T-cell (primary cell): ENCODE data around the gene RAB1B. TPM values are rescaled to one million over a fixed set of nuclear protein-coding genes. Genes with fewer than 3 reads are reported as not detected.

ENCODE experiments used
- ATAC-seq, 4 experiments: fragments of 200-7000 bp in 3 of 4; fragments of 150-1000 bp in 1 of 4; cut with Tn5 transposase; replicated peaks in 1 of 4; 1 replicate in 3 of 4; 2 replicates in 1 of 4; pipeline ENCODE4 v1.10.0; 2021; ENCODE audit warnings: moderate library complexity in 3 of 4, mild to moderate bottlenecking in 2 of 4, moderate number of reproducible peaks in 1 of 4
- CTCF ChIA-PET, 2 donors: fragments of 300-600 bp; sonication (Branson Sonifier 250); formaldehyde crosslinking; loops; one replicate each; lab custom pipeline; 2022; ENCODE audit warnings: antibody characterized with exemption in 2 of 2; lab: Charles Lee
- POLR2A ChIA-PET, 2 donors: fragments of 300-600 bp; sonication (Branson Sonifier 250); formaldehyde crosslinking; loops; one replicate each; lab custom pipeline; 2022; ENCODE audit warnings: antibody characterized with exemption in 2 of 2; lab: Charles Lee
- DNase-seq, 35 experiments: peaks; one replicate each; pipeline versions ENCODE4 v3.0.0 to v3.0.0-alpha.2; 2013 to 2023
- H3K27ac ChIP-seq: one replicate; pipeline ENCODE4 v1.5.1; 2013; ENCODE audit warnings: low read length
- H3K27me3 ChIP-seq, 2 experiments: replicated peaks in 1 of 2; 1 replicate in 1 of 2; 2 replicates in 1 of 2; pipeline versions ENCODE4 v1.6.1 to v1.7.0; 2013; ENCODE audit warnings: low read length in 1 of 2, mixed read lengths in 1 of 2; ENCODE audit not compliant: control insufficient read depth in 2 of 2, insufficient read depth in 2 of 2; ENCODE audit errors: extremely low read depth in 1 of 2
- H3K36me3 ChIP-seq, 2 donors: 1 replicate in 1 of 2; 2 replicates in 1 of 2; pipeline versions ENCODE4 v1.6.1 to v1.7.0; 2013; ENCODE audit warnings: low read length in 1 of 2; ENCODE audit not compliant: control insufficient read depth in 2 of 2, insufficient read depth in 1 of 2; ENCODE audit errors: extremely low read depth in 1 of 2
- H3K4me1 ChIP-seq, 2 experiments: 1 replicate in 1 of 2; 2 replicates in 1 of 2; pipeline versions ENCODE4 v1.6.1 to v1.7.0; 2013; ENCODE audit warnings: low read length in 2 of 2, mixed read lengths in 1 of 2; ENCODE audit not compliant: insufficient read depth in 2 of 2, control insufficient read depth in 1 of 2; ENCODE audit errors: extremely low read depth in 1 of 2
- H3K4me3 ChIP-seq, 2 donors: 1 replicate in 1 of 2; 2 replicates in 1 of 2; pipeline versions ENCODE4 v1.5.1 to v1.7.0; 2013; ENCODE audit warnings: mild to moderate bottlenecking in 2 of 2, low read length in 1 of 2, moderate library complexity in 1 of 2; ENCODE audit not compliant: control insufficient read depth in 1 of 2; ENCODE audit errors: extremely low read depth in 1 of 2
- H3K9me3 ChIP-seq: 2 replicates; pipeline ENCODE4 v1.7.0; 2013
- H3K27ac Mint-ChIP-seq, 2 donors: one replicate each; pipeline ENCODE4 v1.8.0; 2020 to 2021; ENCODE audit warnings: mild to moderate bottlenecking in 2 of 2, mixed read lengths in 2 of 2
- H3K27me3 Mint-ChIP-seq, 2 donors: one replicate each; pipeline ENCODE4 v1.8.0; 2021 to 2022; ENCODE audit warnings: mixed read lengths in 2 of 2
- H3K36me3 Mint-ChIP-seq: one replicate; pipeline ENCODE4 v1.8.0; 2021; ENCODE audit warnings: mixed read lengths
- H3K4me1 Mint-ChIP-seq, 3 donors: one replicate each; pipeline ENCODE4 v1.8.0; 2020 to 2022; ENCODE audit warnings: mixed read lengths in 3 of 3, mild to moderate bottlenecking in 1 of 3
- H3K4me3 Mint-ChIP-seq, 3 donors: one replicate each; pipeline ENCODE4 v1.8.0; 2020 to 2022; ENCODE audit warnings: mild to moderate bottlenecking in 3 of 3, mixed read lengths in 3 of 3, moderate library complexity in 3 of 3
- H3K9me3 Mint-ChIP-seq, 3 donors: one replicate each; pipeline ENCODE4 v1.8.0; 2020 to 2022; ENCODE audit warnings: mixed read lengths in 3 of 3
- WGBS: methylation state at CpG from one replicate; pipeline ENCODE4 v1.1.5; 2013; ENCODE audit warnings: missing lambda C conversion rate; ENCODE audit not compliant: insufficient coverage; 5-methylcytosine and 5-hydroxymethylcytosine counted together
- total RNA-seq, 35 experiments: library from RNA in 6 of 35; stranded (reverse) in 6 of 35; fragments of 120-200 nt in 1 of 35; gene quantifications; one replicate each; pipeline versions ENCODE4 v1.2.1 to v1.2.4 and lab custom pipeline; 2013 to 2026

Gene RAB1B
- total RNA-seq, 5 donors from 2014 or later (not counting 1 experiment from before 2014, with no cell fraction given): 60.7 to 98.8 (median 95.2) TPM

GRCh38 chr11:66322732-66323427, 54.4 kb downstream of the RAB1B start:
- no peaks in the 10 kb centered on the region for H3K9me3 ChIP-seq
- Mint-ChIP-seq H3K36me3 (no peaks in the 10 kb centered on the region), H3K4me3 (no peak overlapping the region), H3K27ac (peak overlapping the region; percentile 28 to 87), H3K27me3 (no peaks in the 10 kb centered on the region), H3K9me3 (peaks cover 0 to 4% (median 0%) of the 10 kb centered on the region in 3 donors), H3K4me1 (peaks cover 59 to 72% (median 61%) of the 10 kb centered on the region in 3 donors)
- ATAC-seq (no peak), DNase-seq (no peak)
- no peaks in the 10 kb centered on the region for H3K36me3 ChIP-seq
- H3K4me1 ChIP-seq: peaks cover 42 to 71% of the 10 kb centered on the region in 2 experiments
- no peaks in the 10 kb centered on the region for H3K27me3 ChIP-seq
- CTCF ChIA-PET: no interaction called here
- H3K27ac ChIP-seq: no peak overlapping the region
- POLR2A ChIA-PET: no interaction called here
- 93% methylated on average over 11 of the region's 11 CpGs for WGBS
- no peak overlapping the region for H3K4me3 ChIP-seq

DNA sequence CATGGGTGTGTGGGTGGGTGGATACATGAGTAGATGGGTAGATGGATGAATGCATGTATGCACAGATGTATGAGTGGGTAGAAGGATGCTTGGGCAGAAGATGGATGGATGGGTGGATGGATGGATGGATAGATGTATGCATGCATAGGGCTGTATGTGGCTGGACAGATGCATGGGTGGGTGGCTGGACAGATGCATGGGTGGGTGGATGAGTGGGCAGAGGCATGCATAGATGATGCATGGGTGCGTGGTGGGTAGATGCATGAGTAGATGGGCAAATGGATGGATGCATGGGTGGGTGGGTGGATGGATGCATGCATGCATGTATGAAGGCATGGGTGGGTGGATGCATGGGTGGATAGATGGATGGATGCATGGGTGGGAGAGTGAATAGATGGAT, 55.2 kb downstream of the RAB1B start:
- no peak overlapping the region for H3K4me3 ChIP-seq
- peaks cover 0 to 4% (median 0%) of the 10 kb centered on the region in 3 donors for H3K9me3 Mint-ChIP-seq
- no peaks in the 10 kb centered on the region for H3K36me3 Mint-ChIP-seq
- DNase-seq (no peak), ATAC-seq (no peak)
- H3K4me1 Mint-ChIP-seq: peaks cover 59 to 72% (median 61%) of the 10 kb centered on the region in 3 donors
- POLR2A ChIA-PET: no interaction called here
- 91% methylated on average over 1 of the region's 1 CpG for WGBS
- no peaks in the 10 kb centered on the region for H3K27me3 ChIP-seq
- H3K36me3 ChIP-seq: no peaks in the 10 kb centered on the region
- H3K27ac ChIP-seq: no peak overlapping the region
- H3K4me1 ChIP-seq: peaks cover 43 to 71% of the 10 kb centered on the region in 2 experiments
- H3K9me3 ChIP-seq: no peaks in the 10 kb centered on the region
- H3K4me3 Mint-ChIP-seq: no peak overlapping the region
- no peak overlapping the region for H3K27ac Mint-ChIP-seq
- H3K27me3 Mint-ChIP-seq: no peaks in the 10 kb centered on the region
- CTCF ChIA-PET: no interaction called here

GRCh38 chr11:66324664-66325063, 56.2 kb downstream of the RAB1B start:
- DNase-seq (no peak), ATAC-seq (no peak)
- WGBS: 83% methylated on average over 1 of the region's 10 CpGs
- no peaks in the 10 kb centered on the region for H3K9me3 ChIP-seq
- H3K27me3 ChIP-seq: no peaks in the 10 kb centered on the region
- H3K27ac ChIP-seq: no peak overlapping the region
- H3K4me1 ChIP-seq: peaks cover 37 to 69% of the 10 kb centered on the region in 2 experiments
- Mint-ChIP-seq H3K9me3 (peaks cover 0 to 4% (median 0%) of the 10 kb centered on the region in 3 donors), H3K27ac (peak overlapping the region; percentile 52 to 71), H3K4me1 (peaks cover 51 to 62% (median 53%) of the 10 kb centered on the region in 3 donors), H3K27me3 (no peaks in the 10 kb centered on the region), H3K4me3 (peak overlapping the region in 1 of 3 donors; percentile 37), H3K36me3 (no peaks in the 10 kb centered on the region)
- POLR2A ChIA-PET: no interaction called here
- H3K4me3 ChIP-seq: no peak overlapping the region
- CTCF ChIA-PET: no interaction called here
- no peaks in the 10 kb centered on the region for H3K36me3 ChIP-seq

DNA sequence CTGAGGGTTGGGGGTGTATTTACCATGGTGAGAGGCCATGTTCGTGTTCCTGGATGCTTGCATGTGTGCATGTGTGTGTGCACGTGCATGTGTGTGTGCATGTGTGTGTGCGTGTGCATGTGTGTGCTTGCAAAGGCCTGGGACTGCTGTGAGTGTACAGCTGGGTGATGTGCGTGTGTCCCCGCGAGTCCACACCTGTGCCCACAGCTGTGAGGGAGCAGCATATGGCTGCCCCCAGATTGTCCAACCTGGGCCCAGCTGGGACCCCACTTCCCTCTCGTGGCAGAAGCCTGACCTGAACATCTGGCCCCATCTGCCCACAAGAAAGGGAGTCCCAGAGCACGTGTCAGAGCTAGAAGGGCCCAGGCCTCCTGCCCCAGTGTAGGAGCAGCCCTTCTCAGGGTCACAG, 56.8 kb downstream of the RAB1B start:
- Histone ChIP-seq H3K27me3 (no peaks in the 10 kb centered on the region), H3K4me1 (peaks cover 37 to 68% of the 10 kb centered on the region in 2 experiments), H3K9me3 (no peaks in the 10 kb centered on the region), H3K4me3 (no peak overlapping the region), H3K27ac (peak overlapping the region; percentile 53), H3K36me3 (no peaks in the 10 kb centered on the region)
- no peaks in the 10 kb centered on the region for H3K27me3 Mint-ChIP-seq
- DNase-seq: no peak
- CTCF ChIA-PET: no interaction called here
- POLR2A ChIA-PET: no interaction called here
- ATAC-seq: no peak
- H3K36me3 Mint-ChIP-seq: no peaks in the 10 kb centered on the region
- peaks cover 0 to under 1% (median 0%) of the 10 kb centered on the region in 3 donors for H3K9me3 Mint-ChIP-seq
- 80% methylated on average over 8 of the region's 8 CpGs for WGBS
- peaks cover 45 to 56% (median 48%) of the 10 kb centered on the region in 3 donors for H3K4me1 Mint-ChIP-seq
- peak overlapping the region in 1 of 3 donors; percentile 53 for H3K4me3 Mint-ChIP-seq
- H3K27ac Mint-ChIP-seq: peak overlapping the region; percentile 88

- ATAC-seq (peak; percentile 61 to 72 (median 68)), DNase-seq (peak in 22 of 35 experiments; percentile 30 to 63 (median 44))
- ChIA-PET CTCF (interaction anchor here in 1 of 2 donors (1.6 kb wide), 2 partner anchors 14 to 15 kb away, joined by 5 to 7 read pairs; no protein-coding TSS in a partner anchor), POLR2A (no interaction called here)
- no peaks in the 10 kb centered on the region for H3K27me3 ChIP-seq
- H3K4me1 Mint-ChIP-seq: peaks cover 45 to 53% (median 45%) of the 10 kb centered on the region in 3 donors
- WGBS: 55% methylated on average over 14 of the region's 21 CpGs
- H3K4me3 Mint-ChIP-seq: peak overlapping the region in 1 of 3 donors; percentile 53
- no peaks in the 10 kb centered on the region for H3K27me3 Mint-ChIP-seq
- H3K36me3 Mint-ChIP-seq: no peaks in the 10 kb centered on the region
- H3K4me3 ChIP-seq: peak overlapping the region in 1 of 2 donors; percentile 19
- peaks cover 35 to 67% of the 10 kb centered on the region in 2 experiments for H3K4me1 ChIP-seq
- H3K27ac Mint-ChIP-seq: peak overlapping the region; percentile 88
- H3K27ac ChIP-seq: peak overlapping the region; percentile 63
- H3K9me3 ChIP-seq: no peaks in the 10 kb centered on the region
- no peaks in the 10 kb centered on the region for H3K36me3 ChIP-seq
- H3K9me3 Mint-ChIP-seq: no peaks in the 10 kb centered on the region
Measured at GRCh38 chr11:66326261-66327111, 58.0 kb downstream of the RAB1B start.
